GM18861 (cell line): Measurements from ENCODE around the gene ZNF443.
"Not testable (repeated sequence)": the region's sequence is repeated elsewhere in the genome, so short reads cannot be mapped to it uniquely, and the experiment has no call there.

Source experiments
- ATAC-seq: cut with Tn5 transposase; IDR thresholded peaks from one replicate; pipeline ENCODE4 v1.9.1; 2021; ENCODE audit not compliant: unreplicated experiment

ZNF443 gene

DNA sequence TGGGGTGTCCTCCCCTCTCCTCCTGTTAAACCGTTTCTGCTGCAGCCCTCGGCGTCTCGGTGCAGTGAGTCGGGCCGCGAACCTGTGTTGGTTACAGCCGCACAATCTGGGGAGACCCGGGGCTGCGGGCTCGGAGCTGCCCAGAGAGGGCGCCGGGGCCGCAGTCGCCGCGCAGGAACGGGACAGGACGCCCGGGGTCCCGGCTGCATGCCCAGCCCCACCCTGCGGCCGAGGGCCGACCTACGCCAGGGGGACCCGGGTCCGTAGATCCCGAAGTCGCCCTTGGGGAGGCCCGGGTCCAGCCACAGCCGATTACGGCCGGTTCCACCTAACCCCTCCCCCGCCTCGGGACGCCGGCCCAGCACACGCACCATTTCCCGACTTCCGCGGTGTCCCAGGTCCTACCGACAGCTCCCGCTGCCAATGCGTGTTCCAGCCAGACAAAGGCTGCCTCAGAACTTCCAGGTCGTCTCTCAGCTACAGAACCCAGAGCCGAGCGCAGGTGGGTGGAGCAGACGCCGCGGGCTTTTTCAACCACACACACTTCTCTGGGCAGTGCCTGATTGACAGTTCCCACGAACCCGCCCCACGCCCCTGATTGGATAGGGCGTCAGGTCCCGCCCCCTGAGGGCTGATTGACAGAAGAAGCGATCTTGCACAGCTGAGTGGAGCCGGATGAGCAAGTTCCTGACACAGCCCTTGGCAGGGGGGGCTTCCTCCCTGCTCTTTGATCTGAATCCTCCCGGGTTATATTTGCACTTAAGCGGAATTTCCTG lies at the start of gene ZNF443:
Gene ZNF443 (minus strand): TSS at position 481 of the 776 bp plus-strand sequence. CDS start 107 bp downstream, at position 374.
- ATAC-seq, result peak; percentile 85

DNA sequence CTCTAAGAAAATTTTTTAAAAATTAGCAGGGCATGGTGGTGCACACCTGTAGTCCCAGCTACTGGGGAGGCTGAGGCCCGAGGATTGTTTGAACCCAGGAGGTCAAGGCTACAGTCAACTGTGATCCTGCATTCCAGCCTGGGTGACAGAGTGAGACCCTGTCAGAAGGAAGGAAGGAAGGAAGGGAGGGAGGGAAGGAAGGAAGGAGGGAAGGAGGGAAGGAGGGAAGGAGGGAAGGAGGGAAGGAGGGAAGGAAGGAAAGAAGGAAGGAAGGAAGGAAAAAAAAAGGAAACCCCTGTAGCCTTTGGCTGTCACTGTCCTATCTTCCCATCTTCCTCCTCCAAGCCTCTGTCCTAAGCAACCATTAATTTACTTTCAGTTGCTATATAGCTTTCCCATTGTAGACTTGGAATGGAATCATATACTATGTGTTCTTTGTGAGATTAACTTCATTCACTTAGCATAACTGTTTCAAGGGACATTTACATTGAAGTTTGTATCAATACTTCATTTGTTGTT lies 45.5 kb upstream of the ZNF443 start:
- ATAC-seq, result not testable (repeated sequence)

DNA sequence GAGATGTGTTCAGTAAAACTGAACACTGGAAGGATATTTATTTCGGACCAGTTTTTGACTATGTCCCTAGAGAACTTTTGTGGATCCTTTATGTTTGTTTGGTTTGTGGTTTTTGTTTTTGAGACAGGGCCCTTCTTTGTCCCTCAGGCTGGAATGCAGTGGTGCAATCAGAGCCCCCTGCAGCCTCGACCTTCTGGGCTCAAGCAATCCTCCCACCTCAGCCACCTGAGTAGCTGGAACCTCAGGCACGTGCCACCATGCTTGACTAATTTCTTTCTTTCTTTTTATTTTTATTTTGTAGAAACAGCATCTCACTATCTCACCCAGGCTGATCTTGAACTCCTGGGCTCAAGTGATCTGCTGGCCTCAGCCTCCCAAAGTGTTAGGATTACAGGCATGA lies 44.8 kb upstream of the ZNF443 start:
- ATAC-seq, result no peak

DNA sequence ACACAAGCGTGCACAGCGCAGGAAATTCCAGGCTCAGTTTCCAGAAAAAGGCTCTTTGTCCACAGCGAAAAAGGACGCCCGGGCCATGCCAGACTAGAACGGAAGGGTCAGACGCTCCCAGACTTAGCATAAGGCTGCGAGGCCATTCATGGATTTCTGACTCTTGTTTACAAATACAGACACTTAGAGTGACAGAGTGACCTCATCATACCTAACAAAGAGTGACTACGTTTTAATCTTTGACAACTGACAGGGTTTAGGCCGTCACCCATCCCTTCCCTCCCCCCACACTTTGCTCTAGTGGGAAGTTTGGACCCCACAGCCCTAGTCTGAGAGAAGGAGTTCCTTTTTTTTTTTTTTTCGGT lies 44.2 kb upstream of the ZNF443 start:
- peak; percentile 5 for ATAC-seq

DNA sequence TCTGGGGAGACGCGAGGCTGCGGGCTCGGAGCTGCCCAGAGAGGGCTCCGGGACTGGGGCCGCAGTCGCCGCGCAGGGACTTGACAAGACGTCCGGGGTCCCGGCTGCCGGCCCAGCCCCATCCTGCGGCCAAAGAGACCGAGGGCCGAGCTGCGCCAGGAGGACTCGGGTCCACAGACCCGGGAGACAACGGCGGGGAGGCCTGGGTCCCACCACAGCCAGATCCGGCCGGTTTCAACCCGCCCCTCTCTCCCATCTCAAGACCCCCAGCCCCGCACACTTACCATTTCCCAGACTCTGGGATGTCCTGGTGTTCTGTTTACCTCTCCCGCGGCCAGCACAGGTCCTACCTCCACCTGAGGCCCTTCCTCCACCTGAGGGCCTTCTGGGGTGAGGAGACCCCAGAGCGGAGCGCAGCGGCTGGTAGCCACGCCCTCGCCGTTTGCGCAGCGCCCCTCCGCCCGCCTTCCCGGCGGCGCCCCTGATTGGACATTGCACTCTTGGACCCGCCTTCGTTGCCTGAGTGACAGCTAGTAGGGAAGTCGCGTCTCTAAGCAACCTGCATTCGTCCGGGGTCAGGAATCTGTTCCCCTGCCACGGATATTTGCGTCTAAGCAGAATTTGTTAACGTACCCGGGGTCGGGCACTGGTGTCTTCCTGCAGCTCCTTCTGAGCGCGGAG lies 43.7 kb upstream of the ZNF443 start, which contains the start of gene ZNF709:
Gene ZNF709 (minus strand): TSS at position 446 of the 681 bp plus-strand sequence. CDS start 159 bp downstream, at position 287.
- peak; percentile 80 for ATAC-seq

DNA sequence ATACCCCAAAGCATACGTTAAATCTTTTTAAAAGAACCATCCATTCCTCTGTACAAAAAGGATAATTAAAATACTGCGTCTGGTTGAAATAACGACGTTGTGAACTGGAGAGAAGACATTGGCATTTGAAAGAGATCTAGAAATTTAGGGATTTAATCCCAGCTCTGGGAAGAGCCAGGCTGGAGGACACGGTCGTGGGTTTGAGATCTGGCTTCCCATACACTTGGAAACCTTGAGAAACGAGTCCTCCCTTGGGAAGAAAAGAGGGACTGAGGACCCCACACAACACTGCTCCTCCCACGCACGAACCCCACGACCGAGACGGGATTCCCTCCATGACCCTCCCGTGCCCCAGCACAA lies 43.2 kb upstream of the ZNF443 start:
- ATAC-seq, result no peak

DNA sequence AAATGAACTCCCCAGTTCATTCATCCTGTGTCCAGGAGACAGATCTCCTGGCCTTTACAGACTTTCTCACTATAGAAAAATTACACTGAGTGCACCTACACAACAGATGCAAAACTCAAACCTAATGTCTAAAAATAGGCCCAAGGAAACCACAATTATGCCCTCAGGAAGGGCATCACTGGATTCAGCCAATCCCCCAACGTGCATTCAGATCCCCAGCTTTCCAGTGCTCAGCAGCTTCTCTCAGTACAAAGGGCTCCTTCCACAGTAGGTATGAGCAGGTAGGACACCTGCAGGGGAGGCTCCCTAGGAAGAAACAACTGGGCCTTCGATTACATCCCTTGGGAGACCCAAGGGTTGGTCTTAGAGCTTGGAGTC lies 41.7 kb upstream of the ZNF443 start:
- ATAC-seq, result no peak

DNA sequence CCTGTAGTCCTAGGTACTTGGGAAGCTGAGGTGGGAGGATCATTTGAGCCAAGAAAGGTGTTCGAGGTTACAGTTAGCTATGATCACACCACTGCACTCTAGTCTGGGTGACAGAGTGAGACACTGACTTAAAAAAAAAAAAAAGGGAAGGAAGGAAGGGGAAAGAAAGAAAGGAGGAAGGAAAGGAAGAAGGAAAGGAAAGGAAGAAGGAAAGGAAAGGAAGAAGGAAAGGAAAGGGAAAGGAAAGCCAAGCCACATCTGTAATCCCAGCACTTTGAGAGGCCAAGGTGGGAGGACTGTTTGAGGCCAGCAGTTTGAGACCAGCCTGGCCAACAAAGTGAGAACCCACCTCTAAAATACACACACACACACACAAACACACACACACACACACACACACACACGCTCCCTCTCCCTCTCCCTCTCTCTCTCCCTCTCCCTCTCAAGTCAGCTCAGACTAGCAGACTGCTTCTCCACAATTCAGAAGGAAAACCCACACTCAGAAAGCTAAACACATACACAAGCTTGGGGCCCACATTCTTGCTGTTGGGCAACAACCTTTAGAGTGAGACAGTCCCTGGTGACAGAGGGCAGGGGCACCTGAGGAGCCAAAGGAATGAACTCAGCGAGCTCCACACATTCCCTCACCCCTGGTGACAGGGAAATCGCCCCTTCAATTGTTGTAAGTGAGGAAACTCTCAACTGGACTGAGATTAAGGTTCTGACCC lies 41.1 kb upstream of the ZNF443 start:
- no peak for ATAC-seq

DNA sequence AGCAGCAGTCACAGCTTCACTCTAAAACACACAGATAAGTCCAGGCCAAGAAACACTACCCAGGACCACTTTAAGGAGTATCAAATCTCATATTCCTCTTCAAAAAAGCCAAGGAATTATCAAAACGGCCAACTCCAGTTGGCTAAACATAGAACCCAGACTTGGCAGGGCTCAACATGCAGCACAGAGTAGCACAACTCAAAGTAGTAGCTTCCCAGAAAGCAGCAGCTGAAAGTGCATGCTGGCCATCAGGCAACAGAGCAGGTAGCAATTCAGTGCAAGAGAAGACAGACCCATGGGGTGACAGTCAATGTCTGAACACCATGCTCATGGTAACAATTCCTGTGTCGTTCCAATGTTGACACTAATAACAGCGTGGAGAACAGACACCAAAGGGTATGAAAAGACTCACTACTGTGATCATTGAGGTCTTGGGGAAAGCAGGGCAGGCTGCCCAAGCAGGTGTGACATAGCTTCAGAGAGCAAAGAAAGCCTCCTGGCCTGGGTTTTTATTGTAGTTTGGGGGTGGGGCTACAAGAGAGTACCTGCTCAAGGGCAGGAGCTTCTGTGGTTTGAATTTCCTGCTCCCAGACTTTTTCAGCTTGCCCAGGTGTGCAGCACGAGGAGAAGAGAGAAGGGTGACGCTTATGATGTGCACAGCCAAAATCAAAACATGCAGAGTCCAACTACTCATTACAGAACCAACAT lies 37.6 kb upstream of the ZNF443 start:
- no peak for ATAC-seq

DNA sequence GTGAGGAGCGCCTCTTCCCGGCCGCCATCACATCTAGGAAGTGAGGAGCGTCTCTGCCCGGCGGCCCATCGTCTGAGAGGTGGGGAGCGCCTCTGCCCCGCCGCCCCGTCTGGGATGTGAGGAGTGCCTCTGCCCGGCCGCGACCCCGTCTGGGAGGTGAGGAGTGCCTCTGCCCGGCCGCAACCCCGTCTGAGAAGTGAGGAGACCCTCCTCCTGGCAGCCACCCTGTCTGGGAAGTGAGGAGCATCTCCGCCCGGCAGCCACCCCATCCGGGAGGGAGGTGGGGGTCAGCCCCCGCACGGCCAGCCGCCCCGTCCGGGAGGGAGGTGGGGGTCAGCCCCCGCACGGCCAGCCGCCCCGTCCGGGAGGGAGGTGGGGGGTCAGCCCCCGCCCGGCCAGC lies 26.8 kb upstream of the ZNF443 start:
- ATAC-seq, result not testable (repeated sequence)

DNA sequence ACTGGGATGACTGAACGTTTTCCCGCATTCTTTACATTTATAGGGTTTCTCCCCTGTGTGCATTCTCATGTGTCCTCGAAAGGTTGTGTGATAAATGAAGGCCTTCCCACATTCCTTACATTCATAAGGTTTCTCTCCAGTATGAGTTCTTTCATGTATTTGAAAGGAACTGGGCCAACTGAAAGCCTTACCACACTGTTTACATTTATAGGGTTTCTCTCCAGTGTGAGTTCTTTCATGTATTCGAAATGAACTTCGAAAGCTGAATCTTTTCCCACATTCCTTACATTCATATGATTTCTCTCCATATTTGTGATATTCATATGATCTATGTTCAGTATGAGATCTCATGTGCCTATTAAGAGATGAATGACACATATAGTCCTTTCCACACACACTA lies 24.4 kb upstream of the ZNF443 start:
- ATAC-seq, result no peak

DNA sequence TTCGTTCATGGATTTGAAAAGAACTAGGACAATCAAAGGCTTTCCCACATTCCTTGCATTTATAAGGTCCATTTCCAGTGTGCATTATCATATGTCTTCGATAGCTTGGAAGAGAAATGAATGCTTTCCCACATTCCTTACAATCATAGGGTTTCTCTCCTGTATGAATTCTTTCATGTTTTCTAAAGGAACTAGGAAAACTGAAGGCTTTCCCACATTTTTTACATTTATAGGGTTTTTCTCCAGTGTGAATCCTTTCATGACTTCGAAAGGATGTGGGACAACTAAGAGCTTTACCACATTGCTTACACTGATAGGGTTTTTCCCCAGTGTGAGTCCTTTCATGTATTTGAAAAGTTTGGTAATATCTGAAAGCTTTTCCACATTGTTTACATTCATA lies 23.9 kb upstream of the ZNF443 start:
- no peak for ATAC-seq

DNA sequence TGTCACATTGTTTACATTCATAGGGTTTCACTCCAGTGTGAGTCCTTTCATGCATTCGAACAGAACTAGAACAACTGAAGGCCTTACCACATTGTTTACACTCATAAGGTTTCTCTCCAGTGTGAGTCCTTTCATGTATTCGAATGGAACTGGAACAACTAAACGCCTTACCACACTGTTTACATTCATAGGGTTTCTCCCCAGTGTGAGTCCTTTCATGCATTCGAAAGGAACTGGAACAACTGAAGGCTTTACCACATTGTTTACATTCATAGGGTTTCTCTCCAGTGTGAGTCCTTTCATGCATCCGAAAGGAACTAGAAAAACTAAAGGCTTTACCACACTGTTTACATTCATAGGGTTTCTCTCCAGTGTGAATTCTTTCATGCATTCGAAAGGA lies 23.3 kb upstream of the ZNF443 start:
- ATAC-seq, result not testable (repeated sequence)

DNA sequence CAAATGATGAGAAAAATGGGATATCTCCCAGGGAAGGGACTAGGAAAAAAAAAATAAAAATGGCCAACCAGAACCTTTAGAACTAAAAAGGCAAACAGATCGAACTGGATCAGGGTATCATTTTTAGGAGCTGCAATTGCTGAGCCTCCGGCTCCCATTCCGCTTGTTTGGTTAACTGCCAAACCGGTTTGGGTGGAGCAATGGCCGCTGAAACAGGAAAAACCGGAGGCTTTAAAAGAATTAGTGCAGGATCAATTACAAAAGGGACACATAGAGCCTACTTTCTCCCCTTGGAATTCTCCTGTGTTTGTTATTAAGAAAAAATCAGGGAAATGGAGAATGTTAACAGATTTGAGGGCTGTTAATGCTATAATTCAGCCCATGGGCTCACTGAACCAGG lies 12.7 kb upstream of the ZNF443 start:
- no peak for ATAC-seq

DNA sequence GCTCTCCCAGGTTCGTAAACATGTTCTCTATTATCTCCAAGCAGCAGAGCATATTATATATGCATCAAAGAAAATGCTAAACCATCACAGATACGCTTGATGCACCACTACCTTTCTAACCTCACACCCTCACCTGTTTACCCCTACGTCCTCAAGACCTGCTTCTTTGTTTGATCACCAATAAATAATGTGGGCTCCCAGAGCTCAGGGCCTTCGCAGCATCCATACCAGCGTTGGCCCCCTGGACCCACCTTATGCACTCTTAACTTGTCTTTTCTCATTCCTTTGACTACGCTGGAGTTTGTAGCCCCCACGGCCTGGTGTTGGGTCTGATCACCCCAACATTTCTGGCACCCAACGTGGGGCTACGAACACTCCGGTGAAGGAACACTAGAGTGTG lies 10.0 kb upstream of the ZNF443 start:
- ATAC-seq, result no peak

DNA sequence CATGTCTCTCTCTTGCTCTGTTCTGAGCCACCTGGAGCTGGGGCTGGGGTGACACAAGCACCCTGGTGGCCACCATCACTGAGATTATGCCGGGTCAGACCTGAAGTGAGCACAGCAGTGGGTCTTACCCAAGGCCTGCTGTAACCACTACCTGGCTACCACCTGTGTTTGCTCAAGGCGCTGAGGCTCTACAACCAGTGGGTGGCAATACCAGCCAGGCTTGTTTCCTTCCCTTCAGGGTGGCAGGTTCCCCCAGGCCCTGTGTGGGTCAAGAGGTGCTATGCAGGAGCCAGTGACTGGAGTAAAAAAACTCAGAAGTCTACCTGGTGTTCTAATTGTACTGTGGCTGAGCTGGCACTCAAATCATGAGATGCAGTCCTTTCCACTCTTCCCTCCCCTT lies 8.0 kb upstream of the ZNF443 start:
- no peak for ATAC-seq

DNA sequence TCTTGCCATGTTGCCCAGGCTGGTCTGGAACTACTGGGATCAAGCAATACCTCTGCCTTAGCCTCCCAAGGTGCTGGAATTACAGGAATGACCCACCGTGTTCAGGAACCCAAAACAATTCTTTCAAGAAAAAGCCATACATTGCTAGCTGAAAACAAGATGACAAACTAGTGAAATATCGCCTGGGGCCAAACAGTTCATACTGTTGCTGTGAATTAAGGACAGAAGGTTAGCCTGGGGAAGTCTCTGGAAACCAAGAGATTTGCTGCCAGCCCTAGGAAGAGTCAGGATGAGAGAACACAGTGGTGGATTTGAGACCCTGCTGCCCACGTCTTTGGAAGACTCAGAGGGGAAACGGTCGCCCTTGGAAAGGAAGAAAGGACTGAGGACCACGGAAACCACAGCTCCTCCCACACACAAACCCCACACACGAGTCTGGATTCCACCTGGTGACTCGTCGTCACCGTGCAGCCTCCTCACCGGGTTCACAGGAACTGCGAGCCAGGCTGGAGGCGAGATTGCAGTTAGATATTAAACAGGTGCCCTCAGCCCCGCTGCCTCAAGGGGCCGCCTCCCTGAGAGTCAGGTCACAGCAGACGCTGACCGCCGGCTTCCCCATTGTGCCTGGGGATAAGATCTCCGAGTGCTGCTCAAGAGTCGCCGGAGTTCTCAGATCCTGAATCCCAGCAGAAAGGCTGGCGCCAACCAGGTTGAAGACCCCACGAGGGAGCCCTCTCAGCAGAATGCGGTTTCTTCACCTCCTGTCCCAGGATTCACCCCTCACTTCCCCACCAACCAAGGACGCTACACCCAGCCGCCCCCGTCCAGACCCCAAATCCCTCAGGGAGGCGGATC lies 908 bp downstream of the ZNF443 start:
- peak; percentile 28 for ATAC-seq

DNA sequence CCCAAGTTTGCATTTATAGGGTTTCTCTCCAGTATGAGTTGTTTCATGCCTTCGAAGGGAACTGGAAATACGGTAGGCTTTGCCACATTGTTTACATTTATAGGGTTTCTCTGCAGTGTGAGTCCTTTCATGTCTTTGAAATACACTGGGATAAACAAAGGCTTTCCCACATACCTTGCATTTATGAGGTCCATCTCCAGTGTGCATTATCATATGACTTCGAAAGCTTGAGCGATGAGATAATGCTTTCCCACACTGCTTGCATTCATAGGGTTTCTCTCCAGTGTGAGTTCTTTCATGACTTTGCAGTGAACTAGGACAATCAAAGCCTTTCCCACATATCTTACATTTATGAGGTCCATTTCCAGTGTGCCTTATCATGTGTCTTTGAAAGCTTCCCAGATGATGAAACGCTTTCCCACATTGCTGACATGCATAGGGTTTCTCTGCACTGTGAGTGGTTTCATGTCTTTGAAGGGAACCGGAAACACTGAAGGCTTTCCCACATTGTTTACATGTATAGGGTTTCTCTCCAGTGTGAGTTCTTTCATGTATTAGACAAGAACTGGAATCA lies 10.0 kb downstream of the ZNF443 start:
- not testable (repeated sequence) for ATAC-seq

DNA sequence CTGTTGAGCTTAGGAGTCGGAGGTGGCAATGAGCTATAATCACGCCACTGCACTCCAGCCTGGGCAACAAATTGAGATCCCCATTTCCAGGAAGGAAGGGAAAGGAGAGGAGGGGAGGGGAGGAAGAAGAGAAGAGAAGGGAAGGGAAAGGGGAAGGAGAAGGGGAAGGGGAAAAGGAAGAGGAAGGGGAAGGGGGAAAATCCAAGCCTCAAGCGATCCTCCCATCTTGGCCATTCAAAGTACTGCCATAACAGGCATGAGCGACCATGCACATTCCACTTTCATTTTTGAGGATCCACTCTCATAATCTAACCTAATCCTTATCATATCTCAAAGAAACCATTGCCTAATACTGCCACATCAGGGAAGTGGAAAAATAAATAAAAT lies 14.9 kb downstream of the ZNF443 start:
- no peak for ATAC-seq
